GM18907 (cell line): Measurements from ENCODE around the gene ATP1B3.
"Not testable (repeated sequence)": the region's sequence is repeated elsewhere in the genome, so short reads cannot be mapped to it uniquely, and the experiment has no call there.

Experiments
- ATAC-seq: cut with Tn5 transposase; IDR thresholded peaks from one replicate; pipeline ENCODE4 v1.9.1; 2021; ENCODE audit warnings: mild to moderate bottlenecking, moderate library complexity; ENCODE audit not compliant: unreplicated experiment

ATP1B3 gene

DNA sequence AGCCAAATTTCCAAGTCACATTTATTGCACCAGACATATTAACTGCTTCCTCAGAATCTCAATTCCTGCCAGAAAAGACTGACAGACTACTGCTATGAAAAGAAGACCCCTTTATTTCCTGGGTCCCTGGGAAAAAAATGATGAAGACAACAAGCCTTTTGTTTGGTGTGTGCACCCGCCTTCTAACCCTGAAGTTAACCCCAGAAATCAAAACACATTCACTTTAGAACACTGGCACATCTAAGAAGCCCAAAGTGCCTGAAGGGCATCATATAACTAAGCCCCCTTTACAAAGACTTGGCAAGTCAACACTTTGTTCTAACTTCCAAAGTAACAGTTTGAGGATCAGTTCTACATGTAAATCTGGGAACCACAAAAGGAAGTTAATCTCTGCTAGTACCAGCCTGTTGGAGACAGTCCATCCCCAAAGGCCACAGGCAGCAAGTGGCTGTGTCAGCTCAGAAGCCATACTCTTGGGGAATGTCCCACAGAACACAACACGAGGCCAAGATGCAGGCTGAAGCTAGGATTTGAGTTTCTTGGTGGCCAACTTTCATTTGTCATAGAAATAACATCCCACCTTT is 16.3 kb upstream of the ATP1B3 start:
- no peak for ATAC-seq

DNA sequence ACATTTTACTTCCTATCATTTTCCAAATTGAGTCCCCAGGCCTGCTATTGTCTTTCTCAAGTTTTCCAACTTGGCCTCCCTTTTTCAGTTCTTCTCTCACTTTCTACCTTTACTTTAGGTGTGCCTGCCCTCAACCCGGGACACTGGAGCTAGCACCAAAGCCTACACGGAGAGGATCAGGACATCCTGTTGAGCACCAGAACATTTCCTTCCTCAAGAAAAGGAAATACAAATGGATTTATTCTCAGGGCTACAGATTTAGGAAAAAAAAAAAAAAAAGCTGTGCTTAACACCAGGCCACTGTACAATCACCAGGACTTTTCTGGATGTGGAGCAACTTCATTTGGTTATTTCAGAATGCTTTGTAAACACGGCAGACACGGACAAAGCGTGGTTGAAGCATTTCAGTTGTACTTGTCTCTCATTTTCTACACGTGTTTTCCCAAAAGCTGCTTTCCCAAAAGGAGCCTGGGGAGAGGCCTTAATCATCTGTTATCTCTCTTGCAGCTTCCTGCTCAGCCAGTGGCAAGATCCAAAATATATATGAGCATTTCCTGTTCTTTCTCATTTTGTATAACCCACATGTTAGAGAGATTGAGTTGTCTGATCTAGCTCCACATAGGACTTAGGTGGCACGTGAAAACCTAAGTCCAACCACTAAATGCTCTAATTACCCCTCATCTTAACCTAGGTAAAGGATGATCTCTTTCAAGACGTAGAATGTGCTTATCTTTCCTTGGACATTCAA is 15.5 kb upstream of the ATP1B3 start:
- ATAC-seq = no peak

DNA sequence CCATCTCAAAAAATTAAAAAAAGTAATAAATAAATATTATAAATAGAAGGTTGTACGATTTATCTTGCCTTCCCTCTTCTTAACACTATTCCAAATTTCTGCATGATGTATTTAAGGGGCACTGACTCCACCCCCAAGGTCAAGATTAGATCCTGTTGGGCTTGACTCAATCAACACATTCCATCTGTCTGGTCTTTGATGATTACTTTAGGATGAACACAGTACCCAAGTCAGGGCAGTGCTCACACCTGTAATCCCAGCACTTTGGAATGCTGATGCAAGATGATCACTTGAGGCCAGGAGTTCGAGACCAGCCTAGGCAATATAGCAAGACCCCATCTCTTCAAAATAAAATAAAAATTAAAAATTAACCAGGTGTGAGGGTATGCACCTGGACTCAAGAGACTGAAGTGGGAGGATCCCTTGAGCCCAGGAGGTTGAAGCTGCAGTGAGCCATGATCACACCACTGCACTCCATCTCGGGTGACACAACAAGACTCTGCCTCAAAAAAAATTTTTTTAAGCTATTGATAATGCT is 14.1 kb upstream of the ATP1B3 start:
- no peak for ATAC-seq

DNA sequence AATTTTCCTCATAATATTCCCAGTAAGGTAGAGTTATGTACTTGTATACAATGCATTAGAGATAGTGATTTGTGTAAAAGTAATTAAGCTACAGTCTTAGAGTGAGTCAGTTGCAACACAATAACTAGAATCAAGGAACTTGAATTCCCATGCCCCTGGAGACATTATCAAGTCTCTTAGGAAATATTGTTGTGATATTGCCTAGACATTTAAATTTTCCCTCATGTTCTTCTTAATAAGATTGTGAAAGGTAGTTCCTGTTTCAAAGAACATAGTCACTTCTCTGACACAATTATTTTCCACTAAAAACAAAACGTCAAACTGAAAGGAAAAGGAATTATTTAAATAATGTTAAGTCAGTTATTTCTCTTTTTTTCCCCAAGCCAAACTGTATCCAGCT is 13.0 kb upstream of the ATP1B3 start:
- no peak for ATAC-seq

DNA sequence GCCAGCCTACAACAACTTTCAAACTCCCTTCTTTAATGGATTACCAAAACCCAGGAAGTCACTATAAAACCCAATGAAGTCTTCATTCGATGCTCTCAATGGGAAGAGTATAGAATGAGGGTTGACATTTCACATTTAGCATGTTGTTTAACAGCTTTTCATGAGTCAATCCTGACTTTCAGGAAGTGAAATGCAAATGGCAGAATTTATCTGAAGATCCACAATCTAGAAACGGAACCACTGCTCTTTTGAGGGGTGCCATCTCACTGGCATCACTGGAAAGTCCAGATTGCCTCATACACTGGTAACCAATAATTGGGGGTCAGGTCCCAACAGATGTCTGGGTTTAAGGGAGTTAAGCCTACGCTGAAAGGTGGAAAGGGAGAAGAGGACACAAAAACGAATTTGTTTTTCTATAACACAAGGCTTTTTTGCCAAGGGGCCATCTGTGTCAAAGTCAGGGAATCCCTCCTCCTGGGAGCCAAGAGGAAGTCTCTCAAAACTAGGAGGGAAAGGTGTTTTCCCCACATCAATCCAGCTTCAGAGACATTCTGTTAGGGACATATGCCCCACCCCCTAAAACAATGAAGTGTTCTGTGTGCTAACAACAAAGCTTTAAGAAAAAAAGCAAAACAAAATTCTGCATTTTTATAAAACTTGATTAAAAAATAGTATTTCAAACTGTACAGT is 12.0 kb upstream of the ATP1B3 start:
- no peak for ATAC-seq

DNA sequence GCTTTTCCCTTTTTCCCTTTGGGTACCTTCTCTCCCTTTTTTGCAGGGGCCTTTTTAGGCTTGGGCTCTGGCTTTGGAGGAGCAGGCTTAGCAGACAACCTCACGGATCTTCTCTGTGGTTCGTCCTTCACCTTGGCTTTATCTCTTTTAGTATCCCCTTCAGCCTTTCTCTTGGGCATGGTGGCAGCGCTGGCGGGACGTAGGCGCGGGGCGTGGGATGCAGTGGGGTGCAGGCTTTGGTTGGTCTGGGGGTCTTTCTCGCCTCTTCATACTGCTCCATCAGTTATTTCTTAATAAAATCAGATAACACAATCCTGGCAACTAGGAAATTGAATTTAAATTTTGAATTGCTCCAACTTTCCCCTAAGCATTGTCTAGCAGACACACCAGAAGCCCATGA is 11.3 kb upstream of the ATP1B3 start:
- ATAC-seq = no peak

DNA sequence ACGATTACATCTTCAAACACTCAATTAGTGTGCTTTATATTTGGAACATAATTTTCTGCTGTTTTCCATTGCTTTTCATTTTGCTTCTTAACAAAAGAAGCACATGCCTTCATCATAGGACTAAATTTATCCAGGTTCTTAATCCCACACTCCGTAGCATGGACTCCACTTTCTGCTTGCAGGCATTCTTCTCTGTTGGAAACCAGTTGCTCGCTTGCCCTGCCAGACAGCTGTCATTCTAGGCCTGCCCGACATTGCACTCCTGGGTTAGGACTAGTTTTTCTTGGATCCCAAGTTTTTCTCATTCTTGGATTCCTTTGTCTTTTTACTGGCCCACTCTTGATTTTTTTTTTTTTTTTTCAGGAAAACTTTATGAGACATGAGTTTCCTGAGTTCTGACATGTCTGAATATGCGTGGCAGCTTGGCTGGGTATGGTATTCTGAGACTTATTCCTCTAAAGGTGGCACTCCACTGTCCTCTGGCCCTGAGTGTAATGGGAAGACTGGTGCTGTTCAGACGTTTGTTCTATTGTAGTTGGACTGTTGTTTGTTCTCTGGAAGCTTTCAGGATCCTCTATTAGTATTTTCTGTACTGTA is 6.3 kb upstream of the ATP1B3 start:
- ATAC-seq = no peak

DNA sequence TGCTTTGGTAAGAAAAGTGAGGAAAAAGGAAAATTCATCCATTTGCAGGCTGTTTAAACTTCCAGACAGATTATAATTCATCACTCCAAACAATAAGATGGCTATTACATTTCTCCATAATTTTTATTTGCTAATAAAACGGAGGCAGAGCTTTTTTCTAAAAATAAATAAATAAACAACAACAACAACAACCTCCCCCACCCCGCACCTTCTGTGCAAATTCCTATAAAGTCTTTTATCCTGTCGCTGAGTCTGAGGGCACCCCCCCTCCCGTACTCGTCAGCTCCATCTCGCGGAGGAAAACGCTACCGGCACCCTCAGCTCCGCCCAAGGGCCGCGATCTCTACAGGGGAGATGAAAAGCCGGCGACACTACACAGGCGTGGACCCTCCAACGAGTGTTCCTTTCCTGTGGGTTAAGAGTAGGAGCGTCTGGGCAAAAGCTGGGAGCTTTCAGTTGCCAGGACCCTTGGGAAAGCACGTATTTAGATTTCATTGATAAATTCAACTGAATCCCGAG is 1.0 kb upstream of the ATP1B3 start:
- peak; percentile 71 for ATAC-seq

DNA sequence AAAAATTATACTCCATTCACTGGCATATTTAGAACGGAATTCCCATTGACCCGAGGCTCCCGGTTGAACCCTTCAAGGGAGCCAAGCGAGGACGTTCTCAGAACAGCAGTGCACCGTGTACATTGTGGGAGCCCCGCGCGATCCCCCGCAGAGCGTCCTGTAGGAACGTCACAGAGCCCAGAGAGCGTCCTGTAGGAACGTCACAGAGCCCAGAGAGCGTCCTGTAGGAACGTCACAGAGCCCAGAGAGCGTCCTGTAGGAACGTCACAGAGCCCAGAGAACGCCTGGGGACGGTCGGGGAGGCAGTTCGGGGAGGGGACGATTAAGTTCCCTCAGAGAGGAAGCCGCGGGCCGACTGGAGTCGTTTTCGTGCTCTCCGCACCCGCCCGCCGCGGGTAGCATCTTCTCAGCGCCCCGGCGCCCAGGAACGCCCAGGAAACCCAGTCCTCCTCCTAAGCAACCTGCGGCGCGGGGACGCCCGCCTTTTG is 506 bp upstream of the ATP1B3 start:
- peak; percentile 69 for ATAC-seq

DNA sequence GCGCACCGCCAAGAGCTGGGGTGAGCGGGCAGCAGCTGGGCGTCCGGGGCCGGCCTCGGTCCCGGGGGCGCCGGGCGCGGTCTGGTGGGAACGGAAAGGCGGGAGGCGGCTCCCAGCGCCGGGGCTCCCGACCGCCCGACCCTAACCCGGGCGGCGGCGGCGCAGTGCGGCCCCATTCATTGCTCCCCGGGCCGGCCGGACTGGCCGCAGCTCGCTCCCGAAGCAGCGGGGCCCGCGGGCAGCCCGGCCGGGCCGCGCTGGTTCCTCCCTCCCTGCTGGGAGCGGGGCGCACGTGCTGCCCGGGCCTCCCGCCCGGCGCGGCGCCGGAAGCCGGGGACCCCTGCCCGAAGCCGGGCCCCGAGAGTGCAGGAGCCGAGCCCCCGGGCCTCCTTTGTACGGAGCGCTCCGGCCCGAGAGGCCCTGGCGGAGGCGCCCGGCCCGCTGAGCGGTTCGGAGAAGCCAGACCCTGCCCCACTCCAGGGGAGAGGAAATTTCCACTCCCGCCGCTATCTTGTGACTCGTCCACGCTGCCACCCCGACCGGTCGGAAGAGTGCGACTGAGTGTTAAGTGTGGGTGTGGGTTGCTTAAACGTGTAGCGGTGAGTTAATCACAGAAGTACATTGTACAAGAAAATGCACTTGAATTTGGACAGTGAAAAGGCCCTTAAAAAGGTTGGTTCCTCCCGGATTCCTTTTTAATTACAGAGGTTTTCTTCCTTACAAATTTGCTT is 613 bp downstream of the ATP1B3 start:
- peak; percentile 30 for ATAC-seq

DNA sequence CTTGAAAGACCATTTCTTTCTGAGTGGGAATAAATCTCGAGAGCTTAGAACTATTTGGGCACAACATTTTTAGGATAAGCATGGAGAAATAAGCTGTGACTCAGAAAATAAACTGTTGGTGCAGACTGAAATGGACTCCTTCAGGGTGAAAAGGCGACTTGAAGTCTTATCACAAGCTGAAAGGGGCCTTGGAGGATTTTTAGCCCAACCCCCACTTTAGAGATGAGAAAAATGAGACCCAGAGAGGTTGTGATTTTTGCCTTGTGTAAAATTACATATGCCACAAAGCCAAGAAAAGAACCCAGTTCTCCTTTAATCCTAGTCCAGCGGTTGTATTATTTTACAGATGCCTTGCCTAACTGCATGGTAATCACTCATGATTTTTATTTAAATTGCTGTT is 1.5 kb downstream of the ATP1B3 start:
- no peak for ATAC-seq

DNA sequence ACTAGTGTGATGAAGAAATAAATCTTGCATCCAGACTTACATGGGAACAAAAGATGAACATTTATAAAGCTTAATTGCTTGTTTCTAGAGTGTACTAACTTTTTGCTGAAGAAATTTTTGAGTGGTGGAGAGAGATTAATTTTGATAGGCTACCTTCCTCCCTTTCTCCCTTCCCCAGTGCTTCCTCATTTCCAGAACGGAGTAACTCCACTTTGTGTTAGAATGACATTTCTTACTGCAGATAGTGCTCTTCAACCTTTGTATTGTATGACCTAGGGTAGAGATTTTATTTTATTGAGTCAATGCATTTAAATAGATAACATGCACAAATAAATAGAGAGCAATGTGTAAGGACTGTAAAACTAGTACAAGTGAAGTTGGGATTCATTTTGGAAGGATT is 1.9 kb downstream of the ATP1B3 start:
- no peak for ATAC-seq

DNA sequence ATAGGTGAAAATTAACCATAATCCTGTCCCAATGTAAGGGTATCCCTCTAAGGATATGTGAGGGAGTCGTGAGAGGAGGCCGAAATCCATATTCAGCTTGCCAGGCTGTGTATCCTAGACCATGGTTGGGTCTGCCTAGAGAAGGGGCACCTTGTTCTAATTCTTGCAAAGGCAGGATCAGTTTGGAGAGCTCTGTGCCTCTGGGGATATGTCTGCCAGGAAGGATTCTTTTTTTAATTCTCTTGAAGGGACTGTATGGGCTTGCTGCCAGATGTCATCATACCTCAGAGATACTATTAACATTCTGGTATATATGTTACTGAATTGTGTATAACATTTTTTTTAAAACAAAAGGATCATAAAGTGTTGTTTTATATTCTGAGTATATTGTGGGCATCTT is 2.4 kb downstream of the ATP1B3 start:
- no peak for ATAC-seq

DNA sequence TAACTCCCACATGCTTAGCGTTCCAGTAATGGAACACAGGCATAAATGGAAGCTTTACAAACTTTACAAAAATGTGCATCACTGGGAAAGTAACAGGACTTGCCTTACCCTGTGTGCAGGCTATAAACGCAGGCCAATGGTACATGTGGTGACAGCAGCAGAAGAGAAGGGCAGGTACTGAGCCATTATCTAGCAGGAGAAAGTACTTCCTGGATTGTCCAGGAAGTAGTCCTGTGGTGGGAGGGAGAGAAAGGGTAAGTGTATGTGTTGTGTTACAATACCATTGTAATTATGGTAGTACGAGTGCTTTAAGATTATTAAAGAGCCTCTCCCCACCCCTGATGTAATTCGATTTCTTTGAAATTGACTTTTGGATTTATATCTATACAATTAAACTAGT is 5.3 kb downstream of the ATP1B3 start:
- ATAC-seq = no peak

DNA sequence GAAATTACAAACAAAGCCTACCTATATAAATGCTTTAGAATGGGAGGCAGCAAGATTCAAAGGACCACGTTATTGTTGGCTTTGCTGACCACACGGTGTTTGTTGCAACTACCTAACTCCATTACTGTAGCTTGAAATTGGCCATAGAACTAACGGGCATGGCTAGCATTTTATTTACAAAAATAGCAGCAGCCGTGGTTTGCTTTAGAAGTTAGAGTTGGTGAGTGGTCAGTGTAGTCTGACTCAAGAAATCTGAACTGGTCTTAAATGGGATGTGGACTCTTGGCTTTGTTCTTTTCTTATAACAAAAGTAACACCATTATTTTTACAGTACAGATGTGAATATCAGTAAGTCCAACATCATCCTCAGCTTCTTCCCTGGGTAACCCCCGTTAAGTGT is 10.6 kb downstream of the ATP1B3 start:
- no peak for ATAC-seq

DNA sequence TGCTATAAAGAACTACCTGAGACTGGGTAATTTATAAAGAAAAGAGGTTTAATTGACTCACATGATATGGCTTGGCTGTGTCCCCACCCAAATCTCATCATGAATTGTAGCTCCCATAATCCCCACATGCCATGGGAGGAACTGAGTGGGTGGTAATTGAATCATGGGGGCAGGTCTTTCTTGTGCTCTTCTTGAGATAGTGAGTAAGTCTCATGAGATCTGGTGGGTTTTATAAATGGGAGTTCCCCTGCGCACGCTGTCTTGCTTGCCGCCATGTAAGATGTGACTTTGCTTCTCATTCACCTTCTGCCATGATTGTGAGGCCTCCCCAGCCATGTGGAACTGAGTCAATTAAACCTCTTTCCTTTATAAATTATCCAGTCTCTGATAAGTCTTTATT is 12.1 kb downstream of the ATP1B3 start:
- not testable (repeated sequence) for ATAC-seq

DNA sequence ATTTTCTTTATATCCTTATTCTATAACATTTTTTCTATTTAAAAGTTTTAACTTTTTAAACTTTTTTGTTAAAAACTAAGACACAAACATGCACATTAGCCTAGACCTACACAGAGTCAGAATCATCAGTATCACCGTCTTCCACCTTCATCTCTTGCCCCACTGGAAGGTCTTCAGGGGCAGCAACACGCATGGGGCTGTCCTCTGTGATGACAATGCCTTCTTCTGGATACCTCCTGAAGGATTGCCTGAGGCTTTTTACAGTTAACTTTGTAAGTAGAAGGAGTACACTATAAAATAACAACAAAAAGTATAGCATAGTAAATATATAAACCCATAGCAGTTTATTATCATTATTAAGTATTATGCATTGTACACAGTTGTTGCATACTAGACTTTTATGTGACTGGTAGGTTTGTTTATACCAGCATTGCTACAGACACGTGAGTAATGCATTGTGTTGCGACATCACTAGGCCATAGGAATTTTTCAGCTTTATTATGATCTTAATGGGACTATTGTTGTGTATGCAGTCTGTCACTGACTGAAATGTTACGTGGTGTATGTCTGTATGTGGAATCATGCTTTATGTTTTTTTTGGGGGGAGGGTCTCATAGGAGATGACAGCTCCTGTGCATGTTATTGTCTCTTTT is 18.2 kb downstream of the ATP1B3 start:
- no peak for ATAC-seq

DNA sequence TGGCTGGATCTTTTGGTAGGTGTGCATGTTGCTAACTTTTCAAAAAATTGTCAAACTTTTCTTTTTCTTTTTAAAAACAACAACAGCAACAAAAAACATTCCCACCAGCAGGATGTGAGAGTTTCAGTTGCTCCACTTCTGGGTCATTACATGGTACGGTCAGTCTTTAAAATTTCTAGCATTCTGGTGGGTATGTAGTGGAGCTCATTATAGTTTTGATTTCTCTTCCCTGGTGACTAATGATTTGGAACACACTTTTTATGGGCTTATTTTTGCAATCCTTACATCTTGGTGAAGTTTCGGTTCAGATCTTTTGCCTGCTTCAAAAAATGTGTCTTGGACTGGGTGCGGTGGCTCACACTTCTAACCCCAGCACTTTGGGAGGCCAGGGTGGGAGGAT is 19.3 kb downstream of the ATP1B3 start:
- ATAC-seq = no peak

DNA sequence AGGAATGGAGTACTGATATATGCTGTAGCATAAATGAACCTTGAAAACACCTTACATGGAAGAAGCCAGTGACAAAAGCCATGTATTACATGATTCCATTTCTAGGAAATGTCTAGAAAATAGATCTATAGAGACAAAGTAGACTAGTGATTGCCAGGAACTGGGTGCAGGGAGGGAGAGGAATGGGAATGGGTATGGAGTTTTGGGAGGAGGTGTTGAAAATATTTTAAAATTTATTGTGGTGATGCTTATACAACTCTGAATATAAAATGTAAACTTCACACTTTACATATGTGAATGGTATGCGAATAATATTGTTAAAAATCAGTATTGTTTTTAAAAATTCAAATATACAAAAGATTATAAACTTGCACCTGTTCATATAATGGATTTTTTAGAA is 22.5 kb downstream of the ATP1B3 start:
- no peak for ATAC-seq

DNA sequence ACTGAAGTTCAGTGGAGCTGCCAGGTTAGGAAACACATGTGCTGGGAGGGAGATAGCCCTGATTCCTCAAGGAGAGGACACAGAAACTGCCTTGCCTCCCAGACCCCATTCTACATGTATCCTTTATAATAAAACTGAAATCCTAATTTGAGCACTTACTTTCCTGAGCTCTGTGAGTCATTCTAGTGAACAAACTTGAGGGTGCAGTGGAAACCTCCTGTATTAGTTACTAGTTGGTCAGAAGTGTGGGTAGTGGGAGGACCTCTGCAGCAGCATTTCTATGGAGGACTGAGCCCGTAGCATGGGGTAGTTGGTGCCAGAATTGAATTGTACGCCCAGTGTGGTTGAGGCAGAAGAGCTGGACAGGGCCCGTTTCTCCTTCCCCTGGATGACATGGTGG is 23.9 kb downstream of the ATP1B3 start:
- ATAC-seq = no peak
